Hepatocyte (in vitro differentiated cells): ENCODE data around the gene SH3YL1. TPM values are rescaled to one million over a fixed set of nuclear protein-coding genes. Genes with fewer than 3 reads are reported as not detected.

ENCODE experiments used
- DNase-seq: peaks from one replicate; pipeline ENCODE4 v3.0.0-alpha.2; 2016; ENCODE audit warnings: low spot score
- H2AFZ ChIP-seq: fragments of 200-600 bp; sonication (generic); 2 replicates; pipeline ENCODE4 v1.6.0; 2016; ENCODE audit warnings: antibody characterized with exemption, mild to moderate bottlenecking
- H3K27ac ChIP-seq: fragments of 200-600 bp; sonication (generic); 2 replicates; pipeline ENCODE4 v1.5.1; 2016; ENCODE audit warnings: mild to moderate bottlenecking
- H3K27me3 ChIP-seq: fragments of 200-600 bp; sonication (generic); 2 replicates; pipeline ENCODE4 v1.6.1; 2016
- H3K36me3 ChIP-seq: fragments of 200-600 bp; sonication (generic); replicated peaks from 2 replicates; pipeline ENCODE4 v1.5.1; 2016; ENCODE audit warnings: low read depth; ENCODE audit not compliant: insufficient read depth
- H3K4me1 ChIP-seq: fragments of 200-600 bp; sonication (generic); 2 replicates; pipeline ENCODE4 v1.5.1; 2016; ENCODE audit warnings: mild to moderate bottlenecking, moderate library complexity; ENCODE audit not compliant: insufficient read depth
- H3K4me2 ChIP-seq: fragments of 200-600 bp; sonication (generic); 2 replicates; pipeline ENCODE4 v1.6.0; 2016
- H3K4me3 ChIP-seq: fragments of 200-600 bp; sonication (generic); 2 replicates; pipeline ENCODE4 v1.5.1; 2016; ENCODE audit warnings: mild to moderate bottlenecking
- H3K79me2 ChIP-seq: fragments of 200-600 bp; sonication (generic); 2 replicates; pipeline ENCODE4 v1.6.0; 2017; ENCODE audit warnings: mild to moderate bottlenecking
- H3K9me2 ChIP-seq: fragments of 200-600 bp; sonication (generic); replicated peaks from 2 replicates; pipeline ENCODE4 v1.6.0; 2017; ENCODE audit warnings: mild to moderate bottlenecking; ENCODE audit not compliant: insufficient read depth
- H3K9me3 ChIP-seq: fragments of 200-600 bp; sonication (generic); 2 replicates; pipeline ENCODE4 v1.5.1; 2016; ENCODE audit warnings: low read depth, mild to moderate bottlenecking
- H4K20me1 ChIP-seq: fragments of 200-600 bp; sonication (generic); 2 replicates; pipeline ENCODE4 v1.6.0; 2016; ENCODE audit warnings: mild to moderate bottlenecking; ENCODE audit not compliant: insufficient read depth, poor library complexity, severe bottlenecking
- EZH2 ChIP-seq: fragments of 200-600 bp; sonication (generic); IDR thresholded peaks from 2 replicates; pipeline ENCODE4 v1.6.1; 2016; ENCODE audit warnings: antibody characterized with exemption, mild to moderate bottlenecking, borderline replicate concordance
- EZH2phosphoT487 ChIP-seq: fragments of 200-600 bp; sonication (generic); IDR thresholded peaks from one replicate; pipeline ENCODE4 v1.6.1; 2018; ENCODE audit warnings: antibody characterized with exemption, mild to moderate bottlenecking, low read depth, moderate library complexity; ENCODE audit not compliant: unreplicated experiment, severe bottlenecking
- WGBS: methylation state at CpG from one replicate; pipeline ENCODE4 v1.1.6; 2016; ENCODE audit warnings: low lambda C conversion rate; ENCODE audit errors: missing lambda C conversion rate; 5-methylcytosine and 5-hydroxymethylcytosine counted together
- polyA plus RNA-seq: library from polyadenylated mRNA; unstranded; fragments of >200 nt; fragmentation: Nextera tagmentation; extraction: Ambion mirVana; gene quantifications from 2 replicates; pipeline ENCODE4 v1.2.1, GENCODE V29; 2016
- total RNA-seq: library from RNA; depleted of rRNA; stranded (reverse); fragments of >200 nt; gene quantifications from 2 replicates; pipeline ENCODE4 v1.2.3, GENCODE V29; 2014
- TF ChIP-seq, protein P1 (sequence below): fragments of 200-600 bp; sonication (generic); IDR thresholded peaks from 2 replicates; pipeline ENCODE4 v1.5.1; 2016; ENCODE audit warnings: antibody characterized with exemption, mild to moderate bottlenecking; ENCODE audit not compliant: poor library complexity

SH3YL1 gene
- total and polyA plus RNA-seq, 2 experiments from 2014 or later: 36.3 to 99.8 TPM

DNA sequence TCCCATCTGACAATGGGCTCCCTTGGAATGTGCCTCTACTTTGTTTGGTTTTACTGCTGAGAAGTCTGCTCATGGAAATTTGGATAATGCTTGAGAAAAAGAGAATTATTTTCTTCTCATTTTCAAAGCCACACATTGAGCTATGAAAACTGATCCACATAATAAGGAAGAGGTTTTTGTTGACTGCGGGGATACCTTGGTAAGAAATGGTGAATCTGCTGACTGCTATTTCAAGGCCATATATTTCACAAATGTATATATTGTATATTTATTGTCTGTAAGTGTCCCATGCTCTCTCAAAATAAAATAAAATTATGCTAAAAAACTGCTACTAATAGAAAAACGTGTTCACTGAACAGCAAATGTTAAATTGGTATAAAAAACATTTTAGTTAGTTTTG, 15.1 kb downstream of the SH3YL1 start:
- H3K36me3 ChIP-seq: no peaks in the 10 kb centered on the region
- no peak overlapping the region for H3K4me3 ChIP-seq
- H3K9me3 ChIP-seq: no peaks in the 10 kb centered on the region
- H3K27me3 ChIP-seq: no peaks in the 10 kb centered on the region
- no peak for TF ChIP-seq EZH2
- TF ChIP-seq, protein P1, sequence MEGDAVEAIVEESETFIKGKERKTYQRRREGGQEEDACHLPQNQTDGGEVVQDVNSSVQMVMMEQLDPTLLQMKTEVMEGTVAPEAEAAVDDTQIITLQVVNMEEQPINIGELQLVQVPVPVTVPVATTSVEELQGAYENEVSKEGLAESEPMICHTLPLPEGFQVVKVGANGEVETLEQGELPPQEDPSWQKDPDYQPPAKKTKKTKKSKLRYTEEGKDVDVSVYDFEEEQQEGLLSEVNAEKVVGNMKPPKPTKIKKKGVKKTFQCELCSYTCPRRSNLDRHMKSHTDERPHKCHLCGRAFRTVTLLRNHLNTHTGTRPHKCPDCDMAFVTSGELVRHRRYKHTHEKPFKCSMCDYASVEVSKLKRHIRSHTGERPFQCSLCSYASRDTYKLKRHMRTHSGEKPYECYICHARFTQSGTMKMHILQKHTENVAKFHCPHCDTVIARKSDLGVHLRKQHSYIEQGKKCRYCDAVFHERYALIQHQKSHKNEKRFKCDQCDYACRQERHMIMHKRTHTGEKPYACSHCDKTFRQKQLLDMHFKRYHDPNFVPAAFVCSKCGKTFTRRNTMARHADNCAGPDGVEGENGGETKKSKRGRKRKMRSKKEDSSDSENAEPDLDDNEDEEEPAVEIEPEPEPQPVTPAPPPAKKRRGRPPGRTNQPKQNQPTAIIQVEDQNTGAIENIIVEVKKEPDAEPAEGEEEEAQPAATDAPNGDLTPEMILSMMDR: no peak
- no peak for TF ChIP-seq EZH2phosphoT487
- H3K9me2 ChIP-seq: no peaks in the 10 kb centered on the region
- no peaks in the 10 kb centered on the region for H3K4me1 ChIP-seq
- no peak overlapping the region for H3K4me2 ChIP-seq
- no peaks in the 10 kb centered on the region for H4K20me1 ChIP-seq
- no peak overlapping the region for H3K27ac ChIP-seq
- H3K79me2 ChIP-seq: no peaks in the 10 kb centered on the region
- 90% methylated on average over 2 of the region's 2 CpGs for WGBS
- no peak for DNase-seq
- H2AFZ ChIP-seq: no peak overlapping the region

DNA sequence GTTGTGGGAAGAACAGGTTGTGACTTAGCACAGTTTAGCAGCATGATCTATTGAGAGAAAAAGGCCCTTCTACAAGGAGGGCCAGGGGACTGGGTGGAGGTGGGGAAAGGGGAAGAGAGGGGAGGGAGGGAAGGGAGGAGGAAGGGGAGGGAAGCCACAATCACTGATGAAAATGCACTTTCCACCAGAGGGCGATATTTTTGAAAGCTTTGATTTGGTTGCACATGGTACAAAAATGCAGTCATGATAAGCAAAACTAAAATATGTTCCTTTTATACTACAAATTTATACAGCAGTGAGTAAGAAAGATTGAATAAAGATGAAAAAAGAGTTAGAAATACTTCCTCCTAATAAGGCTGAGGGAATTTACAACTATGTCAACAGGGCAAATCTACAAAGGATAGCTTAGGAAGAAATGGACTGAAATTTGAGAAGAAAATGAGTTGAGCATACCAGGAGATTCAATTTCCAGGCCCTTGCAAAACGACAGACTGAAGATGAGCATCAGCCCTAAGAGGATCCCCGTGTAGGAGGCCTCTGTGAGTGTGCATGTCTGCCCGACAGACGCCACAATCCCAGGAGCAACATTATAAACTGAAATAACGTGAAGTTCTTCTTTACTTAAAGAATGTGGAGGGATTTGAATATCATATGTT, 17.2 kb downstream of the SH3YL1 start:
- 44% methylated on average over 6 of the region's 6 CpGs for WGBS
- no peak overlapping the region for H3K4me2 ChIP-seq

DNA sequence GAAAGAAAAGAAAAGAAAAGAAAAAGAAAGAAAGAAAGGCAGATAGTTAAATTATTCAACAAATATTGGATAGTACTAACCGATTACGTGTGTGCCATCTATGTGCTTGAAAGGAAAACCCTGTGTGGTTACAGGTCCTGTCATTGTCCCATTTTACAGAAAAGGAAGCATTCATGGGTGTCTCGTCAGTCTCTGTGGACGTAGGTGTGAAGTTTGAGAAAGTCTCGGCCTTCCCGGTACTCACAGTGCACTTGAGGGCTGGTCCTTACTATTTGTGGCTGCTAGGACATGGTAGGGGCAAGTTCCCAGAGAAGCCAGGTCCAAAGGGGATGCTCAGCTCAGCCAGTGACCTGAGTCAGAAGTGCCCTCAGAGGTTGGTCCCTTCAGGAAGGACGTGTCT, 19.3 kb downstream of the SH3YL1 start:
- DNase-seq: no peak
- peaks cover 6% of the 10 kb centered on the region for H3K9me3 ChIP-seq
- H3K4me2 ChIP-seq: no peak overlapping the region
- H3K4me3 ChIP-seq: no peak overlapping the region
- no peaks in the 10 kb centered on the region for H4K20me1 ChIP-seq
- H3K27ac ChIP-seq: no peak overlapping the region
- no peaks in the 10 kb centered on the region for H3K27me3 ChIP-seq
- TF ChIP-seq EZH2: no peak
- TF ChIP-seq EZH2phosphoT487: no peak
- TF ChIP-seq, protein P1: no peak
- H2AFZ ChIP-seq: no peak overlapping the region
- no peaks in the 10 kb centered on the region for H3K79me2 ChIP-seq
- H3K4me1 ChIP-seq: no peaks in the 10 kb centered on the region
- H3K9me2 ChIP-seq: no peaks in the 10 kb centered on the region
- no peaks in the 10 kb centered on the region for H3K36me3 ChIP-seq
- 98% methylated on average over 7 of the region's 7 CpGs for WGBS

More for the DNA sequence above, 17.2 kb downstream of the SH3YL1 start:
- no peaks in the 10 kb centered on the region for H3K79me2 ChIP-seq
- TF ChIP-seq, protein P1: peak; percentile 63
- no peak for TF ChIP-seq EZH2
- no peak for TF ChIP-seq EZH2phosphoT487
- no peak overlapping the region for H2AFZ ChIP-seq
- H3K9me2 ChIP-seq: no peaks in the 10 kb centered on the region
- no peak overlapping the region for H3K4me3 ChIP-seq
- no peaks in the 10 kb centered on the region for H4K20me1 ChIP-seq
- no peak overlapping the region for H3K27ac ChIP-seq
- no peaks in the 10 kb centered on the region for H3K36me3 ChIP-seq
- peaks cover 6% of the 10 kb centered on the region for H3K9me3 ChIP-seq
- peak; percentile 67 for DNase-seq
- H3K27me3 ChIP-seq: no peaks in the 10 kb centered on the region
- no peaks in the 10 kb centered on the region for H3K4me1 ChIP-seq
